GM12878 (cell line): ENCODE results near the gene CENPS. TPM values are rescaled to one million over a fixed set of nuclear protein-coding genes. Genes with fewer than 3 reads are reported as not detected.

Source experiments
- EGR1 ChIP-seq, 2 experiments: IDR thresholded peaks; 1 replicate in 1 of 2; 2 replicates in 1 of 2; pipeline ENCODE4 v1.6.1; 2011 to 2012; ENCODE audit warnings: low read depth in 2 of 2, low read length in 2 of 2, borderline replicate concordance in 1 of 2, mild to moderate bottlenecking in 1 of 2, moderate library complexity in 1 of 2
- GATAD2B ChIP-seq: fragments of 450-650 bp; conservative IDR thresholded peaks from 2 replicates; pipeline ENCODE4 v1.6.1; 2017; ENCODE audit warnings: low read depth, mild to moderate bottlenecking, moderate library complexity
- JUND ChIP-seq: IDR thresholded peaks from 2 replicates; pipeline ENCODE4 v1.6.1; 2012; ENCODE audit warnings: low read depth, mild to moderate bottlenecking, low read length, improper control_type of control experiment, moderate library complexity
- MEF2A ChIP-seq: IDR thresholded peaks from 2 replicates; pipeline ENCODE4 v1.6.1; 2011; ENCODE audit warnings: low read depth, mild to moderate bottlenecking, low read length, moderate library complexity; ENCODE audit not compliant: insufficient read depth
- MTA3 ChIP-seq: IDR thresholded peaks from 2 replicates; pipeline ENCODE4 v1.6.1; 2012; ENCODE audit warnings: low read length, inconsistent platforms, borderline replicate concordance
- NBN ChIP-seq: fragments of 450-650 bp; IDR thresholded peaks from 2 replicates; pipeline ENCODE4 v1.6.1; 2016
- NR2C1 ChIP-seq: fragments of 450-650 bp; IDR thresholded peaks from 2 replicates; pipeline ENCODE4 v1.6.1; 2017; ENCODE audit warnings: antibody characterized with exemption, mild to moderate bottlenecking, moderate library complexity
- PAX8 ChIP-seq: fragments of 450-650 bp; IDR thresholded peaks from 2 replicates; pipeline ENCODE4 v1.6.1; 2017; ENCODE audit warnings: mild to moderate bottlenecking, moderate library complexity
- RFX5 ChIP-seq: IDR thresholded peaks from 2 replicates; pipeline ENCODE4 v1.6.1; 2011; ENCODE audit warnings: low read depth, low read length, improper control_type of control experiment
- SREBF1 ChIP-seq: IDR thresholded peaks from 2 replicates; pipeline ENCODE4 v1.6.1; 2012; ENCODE audit warnings: mild to moderate bottlenecking, low read length
- TBL1XR1 ChIP-seq: IDR thresholded peaks from 2 replicates; pipeline ENCODE4 v1.6.1; 2012; ENCODE audit warnings: low read depth, low read length, improper control_type of control experiment
- TCF7 ChIP-seq: IDR thresholded peaks from 2 replicates; pipeline ENCODE4 v1.6.1; 2014; ENCODE audit warnings: antibody characterized with exemption, borderline replicate concordance
- polyA plus RNA-seq, 11 experiments: library from polyadenylated mRNA; depleted of rRNA in 4 of 11; unstranded in 6 of 11; stranded (reverse) in 5 of 11; fragments of >200 nt; fragmentation: Nextera tagmentation in 4 of 11; fragmentation: Illumina TruSeq in 1 of 11; extraction: Ambion mirVana in 4 of 11; extraction: Trizol in 1 of 11; gene quantifications; 1 replicate in 1 of 11; 2 replicates in 10 of 11; pipeline versions ENCODE4 v1.2.1 to v1.2.3, GENCODE V29; 2011 to 2016; ENCODE audit warnings: inconsistent platforms in 2 of 11, missing spikeins in 2 of 11, low read depth in 1 of 11
- total RNA-seq, 4 experiments: library from RNA; depleted of rRNA in 3 of 4; stranded (reverse); fragments of >200 nt in 3 of 4; fragmentation: Illumina TruSeq in 1 of 4; extraction: Trizol in 1 of 4; gene quantifications; 2 replicates each; pipeline versions ENCODE4 v1.2.1 to v1.2.3, GENCODE V29; 2013 to 2021
- TF ChIP-seq, protein P1 (sequence below): fragments of 450-650 bp; IDR thresholded peaks from 2 replicates; pipeline ENCODE4 v1.6.1; 2017; ENCODE audit warnings: mild to moderate bottlenecking, moderate library complexity
- TF ChIP-seq, protein P2 (sequence below): IDR thresholded peaks from 2 replicates; pipeline ENCODE4 v1.6.1; 2012; ENCODE audit warnings: low read length, inconsistent platforms
- TF ChIP-seq, protein P3 (sequence below): fragments of 450-650 bp; IDR thresholded peaks from 2 replicates; pipeline ENCODE4 v1.6.1; 2017; ENCODE audit warnings: antibody characterized with exemption, mild to moderate bottlenecking, moderate library complexity
- TF ChIP-seq, protein P4 (sequence below): fragments of 450-650 bp; conservative IDR thresholded peaks from 2 replicates; pipeline ENCODE4 v1.6.1; 2017; ENCODE audit warnings: mild to moderate bottlenecking, moderate library complexity
- TF ChIP-seq, protein P5 (sequence below): IDR thresholded peaks from 2 replicates; pipeline ENCODE4 v1.6.1; 2011; ENCODE audit warnings: borderline replicate concordance, low read depth, mild to moderate bottlenecking, moderate library complexity, mixed read lengths, low read length; ENCODE audit not compliant: insufficient read depth; ENCODE audit errors: extremely low read length

Gene CENPS
- total and polyA plus RNA-seq, 10 of the 15 experiments (the other 5 are each of a cell fraction or from before 2014, with no cell fraction given) = 9.4 to 51.7 (median 16.7) TPM

DNA sequence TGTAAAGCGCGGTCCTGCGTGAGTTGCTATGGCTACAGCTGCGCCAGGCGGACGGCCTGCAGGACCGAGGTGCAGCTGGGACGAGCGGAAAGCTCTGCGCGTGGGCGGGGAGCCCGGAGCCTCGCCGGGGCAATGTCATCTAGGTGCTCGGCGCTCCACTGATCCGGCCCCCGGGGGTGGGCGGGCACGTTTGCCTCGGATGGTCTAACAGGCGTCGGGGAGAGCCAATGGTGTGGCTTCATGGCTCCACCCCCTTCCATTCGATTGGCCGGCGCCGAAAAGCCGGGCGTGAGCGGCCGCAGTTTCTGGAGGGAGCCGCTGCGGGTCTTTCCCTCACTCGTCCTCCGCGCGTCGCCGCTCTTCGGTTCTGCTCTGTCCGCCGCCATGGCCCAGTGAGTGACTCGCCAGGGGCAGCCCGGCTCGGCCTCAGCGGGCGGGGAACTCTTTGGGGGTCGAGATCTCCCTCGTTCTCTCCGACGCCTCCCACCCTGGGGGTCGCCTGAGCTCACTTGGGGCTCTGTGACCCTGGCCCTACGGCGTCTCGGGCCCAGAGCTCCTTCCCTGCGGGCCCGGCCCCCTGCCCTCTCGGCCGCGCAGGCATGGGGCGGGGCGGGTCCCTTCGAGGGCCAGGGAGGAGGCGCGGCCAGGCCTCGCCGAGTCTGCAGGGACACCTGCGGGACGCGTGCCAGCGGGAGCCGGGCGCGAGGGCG, 31.3 kb upstream of the CENPS start, which contains the start of gene PGD (continued):
- TF ChIP-seq, protein P1, sequence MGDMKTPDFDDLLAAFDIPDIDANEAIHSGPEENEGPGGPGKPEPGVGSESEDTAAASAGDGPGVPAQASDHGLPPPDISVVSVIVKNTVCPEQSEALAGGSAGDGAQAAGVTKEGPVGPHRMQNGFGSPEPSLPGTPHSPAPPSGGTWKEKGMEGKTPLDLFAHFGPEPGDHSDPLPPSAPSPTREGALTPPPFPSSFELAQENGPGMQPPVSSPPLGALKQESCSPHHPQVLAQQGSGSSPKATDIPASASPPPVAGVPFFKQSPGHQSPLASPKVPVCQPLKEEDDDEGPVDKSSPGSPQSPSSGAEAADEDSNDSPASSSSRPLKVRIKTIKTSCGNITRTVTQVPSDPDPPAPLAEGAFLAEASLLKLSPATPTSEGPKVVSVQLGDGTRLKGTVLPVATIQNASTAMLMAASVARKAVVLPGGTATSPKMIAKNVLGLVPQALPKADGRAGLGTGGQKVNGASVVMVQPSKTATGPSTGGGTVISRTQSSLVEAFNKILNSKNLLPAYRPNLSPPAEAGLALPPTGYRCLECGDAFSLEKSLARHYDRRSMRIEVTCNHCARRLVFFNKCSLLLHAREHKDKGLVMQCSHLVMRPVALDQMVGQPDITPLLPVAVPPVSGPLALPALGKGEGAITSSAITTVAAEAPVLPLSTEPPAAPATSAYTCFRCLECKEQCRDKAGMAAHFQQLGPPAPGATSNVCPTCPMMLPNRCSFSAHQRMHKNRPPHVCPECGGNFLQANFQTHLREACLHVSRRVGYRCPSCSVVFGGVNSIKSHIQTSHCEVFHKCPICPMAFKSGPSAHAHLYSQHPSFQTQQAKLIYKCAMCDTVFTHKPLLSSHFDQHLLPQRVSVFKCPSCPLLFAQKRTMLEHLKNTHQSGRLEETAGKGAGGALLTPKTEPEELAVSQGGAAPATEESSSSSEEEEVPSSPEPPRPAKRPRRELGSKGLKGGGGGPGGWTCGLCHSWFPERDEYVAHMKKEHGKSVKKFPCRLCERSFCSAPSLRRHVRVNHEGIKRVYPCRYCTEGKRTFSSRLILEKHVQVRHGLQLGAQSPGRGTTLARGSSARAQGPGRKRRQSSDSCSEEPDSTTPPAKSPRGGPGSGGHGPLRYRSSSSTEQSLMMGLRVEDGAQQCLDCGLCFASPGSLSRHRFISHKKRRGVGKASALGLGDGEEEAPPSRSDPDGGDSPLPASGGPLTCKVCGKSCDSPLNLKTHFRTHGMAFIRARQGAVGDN = peak; percentile 55; the same call in 1 of the 2 replicates
- TF ChIP-seq EGR1 (IDR thresholded peaks at IDR 0.05; ENCODE audit: borderline replicate concordance in 1 of 2, low read depth in 2 of 2, low read length in 2 of 2) (peak; percentile 89 to 100), NR2C1 (peak; percentile 58), MTA3 (no peak), RFX5 (no peak), PAX8 (no peak), TCF7 (no peak), JUND (0 out of 2 replicates have a peak, but pooled peaks have one; percentile 25), MEF2A (0 out of 2 replicates have a peak, but pooled peaks have one; percentile 25), NBN (peak; percentile 79; the same call in 1 of the 2 replicates), TBL1XR1 (no peak), SREBF1 (peak; percentile 73), GATAD2B (peak; percentile 80; the same call in 1 of the 2 replicates)
- TF ChIP-seq, protein P2, sequence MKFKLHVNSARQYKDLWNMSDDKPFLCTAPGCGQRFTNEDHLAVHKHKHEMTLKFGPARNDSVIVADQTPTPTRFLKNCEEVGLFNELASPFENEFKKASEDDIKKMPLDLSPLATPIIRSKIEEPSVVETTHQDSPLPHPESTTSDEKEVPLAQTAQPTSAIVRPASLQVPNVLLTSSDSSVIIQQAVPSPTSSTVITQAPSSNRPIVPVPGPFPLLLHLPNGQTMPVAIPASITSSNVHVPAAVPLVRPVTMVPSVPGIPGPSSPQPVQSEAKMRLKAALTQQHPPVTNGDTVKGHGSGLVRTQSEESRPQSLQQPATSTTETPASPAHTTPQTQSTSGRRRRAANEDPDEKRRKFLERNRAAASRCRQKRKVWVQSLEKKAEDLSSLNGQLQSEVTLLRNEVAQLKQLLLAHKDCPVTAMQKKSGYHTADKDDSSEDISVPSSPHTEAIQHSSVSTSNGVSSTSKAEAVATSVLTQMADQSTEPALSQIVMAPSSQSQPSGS = no peak
- TF ChIP-seq, protein P3, sequence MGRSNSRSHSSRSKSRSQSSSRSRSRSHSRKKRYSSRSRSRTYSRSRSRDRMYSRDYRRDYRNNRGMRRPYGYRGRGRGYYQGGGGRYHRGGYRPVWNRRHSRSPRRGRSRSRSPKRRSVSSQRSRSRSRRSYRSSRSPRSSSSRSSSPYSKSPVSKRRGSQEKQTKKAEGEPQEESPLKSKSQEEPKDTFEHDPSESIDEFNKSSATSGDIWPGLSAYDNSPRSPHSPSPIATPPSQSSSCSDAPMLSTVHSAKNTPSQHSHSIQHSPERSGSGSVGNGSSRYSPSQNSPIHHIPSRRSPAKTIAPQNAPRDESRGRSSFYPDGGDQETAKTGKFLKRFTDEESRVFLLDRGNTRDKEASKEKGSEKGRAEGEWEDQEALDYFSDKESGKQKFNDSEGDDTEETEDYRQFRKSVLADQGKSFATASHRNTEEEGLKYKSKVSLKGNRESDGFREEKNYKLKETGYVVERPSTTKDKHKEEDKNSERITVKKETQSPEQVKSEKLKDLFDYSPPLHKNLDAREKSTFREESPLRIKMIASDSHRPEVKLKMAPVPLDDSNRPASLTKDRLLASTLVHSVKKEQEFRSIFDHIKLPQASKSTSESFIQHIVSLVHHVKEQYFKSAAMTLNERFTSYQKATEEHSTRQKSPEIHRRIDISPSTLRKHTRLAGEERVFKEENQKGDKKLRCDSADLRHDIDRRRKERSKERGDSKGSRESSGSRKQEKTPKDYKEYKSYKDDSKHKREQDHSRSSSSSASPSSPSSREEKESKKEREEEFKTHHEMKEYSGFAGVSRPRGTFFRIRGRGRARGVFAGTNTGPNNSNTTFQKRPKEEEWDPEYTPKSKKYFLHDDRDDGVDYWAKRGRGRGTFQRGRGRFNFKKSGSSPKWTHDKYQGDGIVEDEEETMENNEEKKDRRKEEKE = no peak
- TF ChIP-seq, protein P4, sequence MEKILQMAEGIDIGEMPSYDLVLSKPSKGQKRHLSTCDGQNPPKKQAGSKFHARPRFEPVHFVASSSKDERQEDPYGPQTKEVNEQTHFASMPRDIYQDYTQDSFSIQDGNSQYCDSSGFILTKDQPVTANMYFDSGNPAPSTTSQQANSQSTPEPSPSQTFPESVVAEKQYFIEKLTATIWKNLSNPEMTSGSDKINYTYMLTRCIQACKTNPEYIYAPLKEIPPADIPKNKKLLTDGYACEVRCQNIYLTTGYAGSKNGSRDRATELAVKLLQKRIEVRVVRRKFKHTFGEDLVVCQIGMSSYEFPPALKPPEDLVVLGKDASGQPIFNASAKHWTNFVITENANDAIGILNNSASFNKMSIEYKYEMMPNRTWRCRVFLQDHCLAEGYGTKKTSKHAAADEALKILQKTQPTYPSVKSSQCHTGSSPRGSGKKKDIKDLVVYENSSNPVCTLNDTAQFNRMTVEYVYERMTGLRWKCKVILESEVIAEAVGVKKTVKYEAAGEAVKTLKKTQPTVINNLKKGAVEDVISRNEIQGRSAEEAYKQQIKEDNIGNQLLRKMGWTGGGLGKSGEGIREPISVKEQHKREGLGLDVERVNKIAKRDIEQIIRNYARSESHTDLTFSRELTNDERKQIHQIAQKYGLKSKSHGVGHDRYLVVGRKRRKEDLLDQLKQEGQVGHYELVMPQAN = peak; percentile 73
- TF ChIP-seq, protein P5, sequence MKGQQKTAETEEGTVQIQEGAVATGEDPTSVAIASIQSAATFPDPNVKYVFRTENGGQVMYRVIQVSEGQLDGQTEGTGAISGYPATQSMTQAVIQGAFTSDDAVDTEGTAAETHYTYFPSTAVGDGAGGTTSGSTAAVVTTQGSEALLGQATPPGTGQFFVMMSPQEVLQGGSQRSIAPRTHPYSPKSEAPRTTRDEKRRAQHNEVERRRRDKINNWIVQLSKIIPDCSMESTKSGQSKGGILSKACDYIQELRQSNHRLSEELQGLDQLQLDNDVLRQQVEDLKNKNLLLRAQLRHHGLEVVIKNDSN = no peak
